HG02642 (cell line): Measurements from ENCODE around the gene STK40.

Source experiments
- ATAC-seq: cut with Tn5 transposase; IDR thresholded peaks from one replicate; pipeline ENCODE4 v1.9.1; 2021; ENCODE audit warnings: mild to moderate bottlenecking; ENCODE audit not compliant: unreplicated experiment, poor library complexity

Gene STK40

GRCh38 chr1:36322041-36322785 lies 63.5 kb downstream of the STK40 start:
- ATAC-seq = no peak

- ATAC-seq = no peak
Measured at GRCh38 chr1:36321119-36321951, 64.4 kb downstream of the STK40 start.

DNA sequence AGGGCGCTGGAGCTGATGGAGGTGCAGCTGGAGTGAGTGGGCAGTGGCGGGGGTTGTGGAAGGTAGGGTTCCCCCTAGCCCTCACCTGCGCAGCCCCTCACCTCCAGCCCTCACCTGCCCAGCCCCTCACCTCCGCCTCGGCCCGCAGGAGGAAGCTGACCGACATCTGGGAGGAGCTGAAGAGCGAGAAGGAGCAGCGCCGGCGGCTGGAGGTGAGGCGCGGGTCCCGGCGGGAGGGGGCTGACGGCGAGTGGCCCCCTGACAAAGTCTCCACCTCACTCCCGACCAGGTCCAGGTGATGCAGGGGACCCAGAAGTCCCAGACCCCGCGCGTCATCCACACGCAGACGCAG lies 65.0 kb downstream of the STK40 start:
- no peak for ATAC-seq

GRCh38 chr1:36320291-36320761 lies 65.4 kb downstream of the STK40 start:
- ATAC-seq = no peak

DNA sequence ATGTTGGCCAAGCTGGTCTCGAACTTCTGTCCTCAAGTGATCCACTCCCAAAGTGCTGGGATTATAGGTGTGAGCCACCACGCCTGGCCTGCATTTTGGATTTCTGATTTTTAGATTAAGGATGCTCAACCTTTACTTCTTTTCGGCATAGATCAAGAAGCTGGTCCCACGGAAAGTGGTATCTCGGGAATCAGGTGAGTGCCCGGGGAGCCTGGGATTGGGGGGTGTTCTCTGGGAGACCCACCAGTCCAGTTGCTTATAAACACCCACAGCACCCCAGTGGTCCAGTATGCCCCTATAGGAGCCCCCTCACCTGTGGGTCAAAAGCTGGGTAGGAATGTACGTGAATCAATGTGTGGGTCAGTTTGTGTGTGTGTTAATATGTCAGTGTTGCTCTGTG lies 76.3 kb downstream of the STK40 start:
- ATAC-seq = no peak

DNA sequence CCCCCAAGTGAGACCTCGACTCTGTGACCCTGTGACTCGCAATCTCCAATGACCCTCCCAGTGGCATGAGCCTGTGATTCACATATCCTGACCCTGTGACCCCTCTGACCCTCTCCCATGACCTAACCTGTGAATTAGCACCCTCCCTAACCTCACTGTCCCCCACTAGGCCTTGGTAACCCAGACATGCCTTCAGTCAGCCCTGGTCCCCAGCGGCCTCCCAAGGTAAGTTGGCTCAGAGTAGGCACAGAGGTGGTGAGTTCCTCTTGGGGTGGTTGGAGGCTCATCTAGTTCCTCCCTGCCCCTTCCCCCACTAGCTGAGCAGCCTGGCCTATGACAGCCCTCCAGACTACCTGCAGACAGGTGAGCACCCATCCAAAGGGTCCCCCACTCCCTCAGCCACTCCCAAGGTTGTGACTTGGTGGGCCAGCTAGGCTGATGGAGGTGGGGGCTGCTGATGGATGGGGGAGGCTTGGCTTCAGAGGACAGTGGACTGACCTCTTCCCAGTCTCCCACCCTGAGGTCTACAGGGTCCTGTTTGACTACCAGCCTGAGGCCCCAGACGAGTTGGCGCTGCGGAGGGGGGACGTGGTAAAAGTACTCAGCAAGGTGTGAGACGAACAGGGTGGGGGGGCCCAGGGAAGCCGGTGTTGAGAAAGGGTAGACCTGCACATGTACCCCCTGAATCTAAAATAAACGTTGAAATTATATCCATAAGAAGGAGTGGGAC lies 78.0 kb downstream of the STK40 start:
- no peak for ATAC-seq

DNA sequence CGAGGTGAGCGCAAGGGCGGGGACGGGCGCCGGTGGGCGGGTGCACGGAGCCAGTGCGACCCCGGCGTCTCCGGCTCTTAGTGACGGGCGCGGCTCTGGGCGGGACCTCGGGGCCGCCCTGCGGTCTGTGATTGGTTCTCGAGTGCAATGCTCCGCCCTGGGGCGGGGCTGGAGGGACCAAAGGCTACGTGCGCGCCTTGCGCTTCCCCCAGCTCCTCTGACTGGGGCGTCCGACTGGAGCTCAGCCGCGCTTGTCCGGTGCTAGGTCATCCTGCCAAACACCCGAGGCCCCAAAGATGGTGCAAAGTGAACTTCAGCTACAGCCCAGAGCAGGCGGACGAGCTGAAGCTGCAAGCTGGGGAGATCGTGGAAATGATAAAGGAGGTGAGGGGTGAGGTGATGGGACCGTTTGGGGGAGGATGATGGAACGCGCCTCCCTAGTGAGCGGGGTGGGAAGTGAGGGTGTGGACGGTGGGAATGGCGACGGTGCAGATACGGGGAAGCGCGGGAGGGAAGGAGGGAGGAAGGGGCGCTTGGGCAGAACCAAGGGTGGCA lies 78.7 kb downstream of the STK40 start:
- peak; percentile 97 for ATAC-seq

GRCh38 chr1:36306210-36306901 lies 79.4 kb downstream of the STK40 start, which contains the start of gene SH3D21:
TSS of gene SH3D21 (plus strand) at chr1:36306368. CDS start at chr1:36306421, 53 bp downstream.
- ATAC-seq = peak; percentile 35

DNA sequence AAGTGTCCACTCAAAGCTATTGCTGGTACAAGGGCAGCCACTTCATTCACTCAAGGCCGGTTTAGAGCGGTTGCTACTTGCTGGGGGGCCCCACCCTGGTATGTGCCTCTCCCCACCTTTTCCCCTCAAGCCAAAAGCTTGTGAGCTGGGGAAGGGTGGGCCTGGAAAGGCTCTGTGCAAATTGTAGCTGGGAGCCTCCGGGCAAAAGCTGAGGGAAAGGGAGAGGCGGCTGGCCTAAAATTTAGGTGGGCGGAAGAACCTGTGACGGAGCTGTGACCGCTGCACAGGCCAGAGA lies 79.9 kb downstream of the STK40 start:
- ATAC-seq = no peak

DNA sequence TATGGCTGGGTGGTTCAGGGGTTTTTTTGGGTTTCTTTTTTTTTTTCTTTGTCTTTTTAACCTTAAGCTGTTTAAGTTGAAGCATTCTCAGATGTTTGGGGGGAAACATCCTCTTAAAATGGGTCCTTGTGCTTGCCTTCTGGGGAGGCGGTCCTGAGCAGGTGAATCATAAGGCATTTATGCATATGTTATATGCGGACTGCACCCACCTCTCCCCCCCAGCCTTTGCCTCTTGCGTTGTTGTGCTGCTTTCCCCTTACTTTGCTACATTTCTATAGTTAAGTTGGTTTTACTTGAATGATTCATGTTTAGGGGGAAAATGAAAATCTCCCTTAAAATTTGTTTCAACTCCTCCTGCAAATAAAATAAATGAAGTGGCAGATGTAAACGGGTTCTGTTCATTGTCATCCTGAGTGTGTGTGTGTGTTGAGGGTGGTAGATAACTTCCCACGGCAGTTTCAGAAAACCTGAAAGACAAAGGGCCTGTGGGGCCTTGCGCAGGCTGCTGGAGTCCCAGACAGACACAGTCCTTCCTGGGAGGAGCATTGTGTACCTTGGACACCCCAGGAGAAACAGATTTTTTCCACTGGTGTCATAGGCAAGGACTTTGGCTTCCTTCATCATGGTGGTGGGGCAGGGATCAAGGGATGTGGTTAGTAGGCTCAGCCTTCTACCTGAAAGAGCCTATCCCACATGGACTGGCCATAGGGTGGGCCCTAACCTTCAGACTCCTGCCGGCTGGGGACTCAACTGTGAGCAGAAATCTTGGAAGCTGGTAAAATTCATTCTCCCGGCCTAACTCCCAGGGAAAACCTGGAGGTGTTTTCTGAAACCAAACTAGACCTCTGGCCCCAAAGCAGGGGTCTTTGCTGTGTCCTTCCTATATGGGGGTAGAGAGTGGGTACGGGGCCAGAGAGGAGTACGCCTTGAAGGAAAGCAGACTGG lies 80.5 kb downstream of the STK40 start:
- ATAC-seq = no peak

DNA sequence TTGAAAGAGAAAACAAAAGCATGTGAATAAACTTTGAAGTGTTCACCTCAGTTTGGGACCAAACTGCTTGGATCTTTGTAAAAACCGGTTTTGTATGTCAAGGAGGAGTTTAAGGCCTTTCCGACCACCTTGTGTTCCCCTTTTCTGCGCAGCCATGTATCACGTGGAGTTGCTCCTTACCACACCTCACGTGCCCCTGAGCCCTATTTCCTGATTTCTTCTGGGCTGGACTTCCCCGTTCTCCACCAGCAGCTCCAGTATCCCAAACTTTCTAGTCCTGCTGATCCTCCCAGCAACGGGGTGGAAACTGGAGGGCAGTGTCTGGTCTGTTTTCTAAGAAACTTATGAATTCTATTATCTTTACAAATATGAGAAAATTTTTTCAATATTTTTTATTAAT lies 81.2 kb downstream of the STK40 start:
- ATAC-seq = no peak

- no peak for ATAC-seq
Measured at GRCh38 chr1:36303650-36304360, 81.9 kb downstream of the STK40 start.

DNA sequence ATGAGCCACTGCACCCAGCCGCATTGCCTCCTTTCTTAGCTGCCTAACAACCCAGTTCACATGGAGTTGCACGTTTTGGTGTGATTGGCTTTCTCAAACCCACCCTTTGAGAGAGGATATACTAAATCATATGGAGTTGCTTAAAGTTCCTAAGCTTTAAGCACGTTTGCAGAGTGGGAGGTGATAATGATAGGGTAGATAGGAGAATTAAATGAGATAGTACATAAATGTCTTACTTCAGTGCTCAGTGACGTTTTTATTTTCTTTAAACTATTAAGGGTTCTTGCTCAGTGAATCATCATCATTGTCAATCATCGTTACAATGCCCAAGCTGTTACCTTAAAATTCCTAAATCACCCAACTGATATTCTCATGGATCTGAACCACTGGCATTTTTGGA lies 82.5 kb downstream of the STK40 start:
- ATAC-seq = no peak

- ATAC-seq = no peak
Measured at GRCh38 chr1:36301220-36301619, 84.5 kb downstream of the STK40 start.

DNA sequence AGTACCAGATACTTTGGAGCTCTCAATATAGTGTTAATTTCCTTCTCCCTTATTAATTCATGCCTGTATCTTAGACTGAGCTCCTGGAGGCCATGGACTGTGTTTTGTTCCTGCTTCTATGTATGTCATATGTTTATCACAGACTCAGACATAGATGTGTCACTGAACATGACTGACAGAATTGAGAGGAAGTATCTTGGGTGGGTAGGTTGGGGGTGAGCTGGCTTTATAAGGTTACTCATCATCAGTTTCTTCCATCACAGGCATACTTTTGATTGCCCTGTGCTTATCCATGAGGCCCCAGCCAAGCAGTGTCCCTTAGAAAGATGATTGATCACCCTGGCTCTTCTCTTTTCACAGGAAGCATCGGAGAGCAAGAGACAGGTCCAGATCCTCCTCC lies 85.2 kb downstream of the STK40 start:
- ATAC-seq = no peak

DNA sequence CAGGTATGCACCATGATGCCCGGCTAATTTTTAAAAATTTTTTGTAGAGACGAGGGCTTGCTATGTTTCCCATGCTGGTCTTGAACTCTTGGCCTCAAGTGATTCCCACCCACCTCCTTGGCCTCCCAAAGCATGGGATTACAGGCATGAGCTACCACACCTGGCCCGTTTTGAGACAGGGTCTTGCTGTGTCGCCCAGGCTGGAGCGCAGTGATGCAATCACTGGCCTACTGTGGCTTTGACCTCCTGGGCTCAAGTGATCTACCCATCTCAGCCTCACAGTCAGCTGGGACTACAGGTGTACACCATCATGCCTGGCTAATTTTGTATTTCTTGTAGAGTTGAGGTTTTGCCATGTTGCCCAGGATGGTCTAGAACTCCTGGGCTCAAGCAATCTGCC lies 87.1 kb downstream of the STK40 start:
- ATAC-seq = no peak

DNA sequence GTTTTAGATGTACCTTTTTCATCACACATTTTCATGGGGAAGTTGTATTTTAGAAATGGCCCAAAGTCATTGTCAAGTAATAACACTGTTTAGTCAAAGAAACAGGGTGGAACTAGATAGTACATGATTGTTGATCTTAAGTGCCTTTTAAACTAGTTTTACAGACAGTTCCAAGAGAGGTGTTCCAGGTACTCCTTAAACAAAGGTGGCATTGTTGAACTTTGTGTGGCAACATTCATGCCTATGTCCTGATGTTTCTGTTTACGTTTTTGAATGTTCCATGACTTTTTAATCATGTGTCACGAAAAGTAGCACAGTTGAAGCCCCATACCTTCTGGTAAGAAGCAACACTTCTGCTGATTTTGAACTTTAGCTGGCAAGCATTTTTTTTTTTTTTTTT lies 88.7 kb downstream of the STK40 start:
- no peak for ATAC-seq

DNA sequence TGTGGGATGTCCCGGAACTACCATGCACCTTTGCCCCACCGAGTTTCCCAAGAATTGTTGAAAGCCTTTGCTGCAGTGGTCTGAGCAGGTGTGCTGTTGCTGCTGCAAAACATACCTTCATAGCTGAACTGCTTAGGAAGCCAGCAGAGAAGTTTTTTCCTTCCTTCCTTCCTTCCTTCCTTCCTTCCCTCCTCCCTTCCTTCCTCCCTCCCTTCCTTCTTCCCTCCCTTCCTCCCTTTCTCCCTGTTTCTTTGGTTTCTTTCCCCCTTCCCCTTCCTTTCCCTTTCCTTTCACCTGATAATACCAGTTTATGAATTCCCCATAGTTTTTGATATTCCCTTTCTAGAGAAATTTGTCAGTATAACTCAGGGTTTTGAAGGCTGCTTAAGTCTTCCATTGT lies 90.3 kb downstream of the STK40 start:
- no peak for ATAC-seq
